DND-41 (cell line): Measurements from ENCODE around the gene HIBCH.

Experiments used
- CTCF ChIP-seq: IDR thresholded peaks from 2 replicates; pipeline ENCODE4 v1.5.1; 2012; ENCODE audit warnings: borderline replicate concordance, low read length, moderate library complexity, mild to moderate bottlenecking; ENCODE audit not compliant: poor library complexity, severe bottlenecking; ENCODE audit errors: extremely low read depth
- EZH2 ChIP-seq: IDR thresholded peaks from 3 replicates; pipeline ENCODE4 v1.6.1; 2012; ENCODE audit warnings: borderline replicate concordance, low read depth, mild to moderate bottlenecking, moderate library complexity, low read length, inconsistent platforms; ENCODE audit not compliant: severe bottlenecking

DNA sequence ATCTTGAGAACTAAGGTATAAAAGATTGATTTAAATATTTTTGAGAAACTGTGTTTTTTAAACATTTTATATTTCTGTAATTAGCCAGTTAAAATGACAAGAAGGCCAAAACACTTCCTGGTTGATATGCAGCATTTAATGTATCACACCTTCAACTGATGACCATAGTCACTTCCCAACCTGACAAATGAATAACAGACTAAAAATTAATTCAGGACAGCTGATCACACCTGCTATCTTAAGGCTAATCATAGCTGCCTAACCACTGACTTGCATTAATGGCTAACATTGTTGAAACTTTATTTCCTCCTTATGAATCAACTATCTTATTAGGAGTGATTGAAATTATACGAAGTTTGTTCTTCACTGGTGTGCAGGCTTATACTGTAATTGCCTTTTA, 131.3 kb downstream of the HIBCH start:
- TF ChIP-seq CTCF, result no peak
- TF ChIP-seq EZH2, result no peak
